Lower leg skin (tissue), 3 donors: ENCODE results near the gene PDE6H.

Experiments used
- CTCF ChIP-seq, 3 donors: fragments of 450-650 bp; IDR thresholded peaks; one replicate each; pipeline ENCODE4 v1.5.1; 2016; ENCODE audit warnings: antibody characterized with exemption in 3 of 3, mild to moderate bottlenecking in 3 of 3, moderate library complexity in 2 of 3
- POLR2A ChIP-seq, 2 donors: fragments of 450-650 bp; IDR thresholded peaks; one replicate each; pipeline ENCODE4 v1.6.1; 2016 to 2017; ENCODE audit warnings: antibody characterized with exemption in 2 of 2, mild to moderate bottlenecking in 1 of 2, moderate library complexity in 1 of 2

GRCh38 chr12:14934511-14934910 lies 38.3 kb upstream of the PDE6H start:
- TF ChIP-seq CTCF (IDR thresholded peaks at IDR 0.05) (no peak), POLR2A (IDR thresholded peaks at IDR 0.05) (no peak)
